Endothelial cell of umbilical vein (primary cell): Measurements from ENCODE around the gene CSRP2. TPM values are rescaled to one million over a fixed set of nuclear protein-coding genes. Genes with fewer than 3 reads are reported as not detected.

Experiments used
- BruUV-seq: library from RNA; stranded (reverse); fragments of 400-500 nt; replicated peaks from 2 replicates; lab custom pipeline; 2021; lab: Mats Ljungman, UMichigan
- CTCF ChIA-PET: fragments of 300-600, 350-600 bp; sonication (Branson Sonifier 250); formaldehyde crosslinking; loops from one replicate; lab custom pipeline; 2021; ENCODE audit warnings: antibody characterized with exemption, inconsistent platforms; lab: Charles Lee
- POLR2A ChIA-PET: fragments of 300-600, 350-600 bp; sonication (Branson Sonifier 250); formaldehyde crosslinking; loops from one replicate; lab custom pipeline; 2021; ENCODE audit warnings: antibody characterized with exemption, inconsistent platforms; lab: Charles Lee
- DNase-seq: peaks from one replicate; pipeline ENCODE4 v3.0.0-alpha.2; 2011; ENCODE audit warnings: low read depth, low spot score
- FAIRE-seq: peaks from 2 replicates; lab custom pipeline; 2011; peaks lifted over from hg19 to GRCh38; lab: Jason Lieb, UNC
- H2AFZ ChIP-seq: 2 replicates; pipeline ENCODE4 v1.6.0; 2012; ENCODE audit warnings: low read depth, low read length, control low read depth, inconsistent platforms
- H3K27ac ChIP-seq: 2 replicates; pipeline ENCODE4 v1.5.1; 2011; ENCODE audit warnings: low read depth, mild to moderate bottlenecking, control low read depth, low read length, moderate library complexity; ENCODE audit not compliant: insufficient read depth
- H3K27me3 ChIP-seq, 2 experiments: 2 replicates each; pipeline versions ENCODE4 v1.6.0 to v1.6.1; 2011; ENCODE audit warnings: low read length in 2 of 2, mixed read lengths in 1 of 2; ENCODE audit not compliant: control insufficient read depth in 2 of 2, insufficient read depth in 2 of 2
- H3K36me3 ChIP-seq, 2 experiments: 2 replicates in 1 of 2; 3 replicates in 1 of 2; pipeline ENCODE4 v1.5.1; 2011; ENCODE audit warnings: low read length in 2 of 2, mild to moderate bottlenecking in 1 of 2, moderate library complexity in 1 of 2; ENCODE audit not compliant: control insufficient read depth in 2 of 2, insufficient read depth in 2 of 2; ENCODE audit errors: extremely low read depth in 1 of 2
- H3K4me1 ChIP-seq: 3 replicates; pipeline ENCODE4 v1.5.1; 2011; ENCODE audit warnings: mild to moderate bottlenecking, low read length; ENCODE audit not compliant: control insufficient read depth, insufficient read depth; ENCODE audit errors: extremely low read depth
- H3K4me2 ChIP-seq: 2 replicates; pipeline ENCODE4 v1.6.1; 2011; ENCODE audit warnings: low read length, control low read depth, mixed read lengths; ENCODE audit not compliant: insufficient read depth
- H3K4me3 ChIP-seq, 3 experiments: fragments of 200-600 bp in 1 of 3; sonication (generic), shearing (Covaris generic) in 1 of 3; replicated peaks in 1 of 3; 2 replicates each; pipeline ENCODE4 v1.5.1; 2011 to 2016; ENCODE audit warnings: control low read depth in 3 of 3, low read length in 3 of 3, mild to moderate bottlenecking in 2 of 3, inconsistent platforms in 1 of 3, low read depth in 1 of 3, moderate library complexity in 1 of 3; ENCODE audit not compliant: insufficient read depth in 1 of 3
- H3K79me2 ChIP-seq: 2 replicates; pipeline ENCODE4 v1.6.0; 2012; ENCODE audit warnings: low read length, inconsistent platforms; ENCODE audit not compliant: control insufficient read depth, insufficient read depth
- H3K9ac ChIP-seq: replicated peaks from 2 replicates; pipeline ENCODE3; 2011; ENCODE audit warnings: low read length, control low read depth; ENCODE audit not compliant: insufficient read depth; ENCODE audit errors: extremely low read depth
- H3K9me1 ChIP-seq: replicated peaks from 3 replicates; pipeline ENCODE4 v1.6.0; 2011; ENCODE audit warnings: mild to moderate bottlenecking, low read length; ENCODE audit not compliant: control insufficient read depth, insufficient read depth; ENCODE audit errors: extremely low read depth
- H3K9me3 ChIP-seq: replicated peaks from 2 replicates; pipeline ENCODE4 v1.5.1; 2012; ENCODE audit warnings: low read length, inconsistent platforms; ENCODE audit not compliant: control insufficient read depth, insufficient read depth
- H4K20me1 ChIP-seq: replicated peaks from 2 replicates; pipeline ENCODE3; 2011; ENCODE audit warnings: mild to moderate bottlenecking, low read length; ENCODE audit not compliant: control insufficient read depth, insufficient read depth; ENCODE audit errors: extremely low read depth
- CTCF ChIP-seq, 2 donors: IDR thresholded peaks; 1 replicate in 1 of 2; 2 replicates in 1 of 2; pipeline ENCODE4 v1.5.1; 2011; ENCODE audit warnings: low read length in 2 of 2, mild to moderate bottlenecking in 2 of 2, moderate library complexity in 2 of 2, control low read depth in 1 of 2, inconsistent platforms in 1 of 2, low read depth in 1 of 2; ENCODE audit not compliant: insufficient read depth in 1 of 2; ENCODE audit errors: extremely low read depth in 1 of 2
- EZH2 ChIP-seq: IDR thresholded peaks from 2 replicates; pipeline ENCODE4 v1.6.1; 2012; ENCODE audit warnings: borderline replicate concordance, low read depth, mild to moderate bottlenecking, moderate library complexity, low read length, inconsistent platforms; ENCODE audit not compliant: severe bottlenecking
- FOS ChIP-seq: IDR thresholded peaks from 2 replicates; pipeline ENCODE4 v1.6.1; 2011; ENCODE audit warnings: mild to moderate bottlenecking, low read length, moderate library complexity, borderline replicate concordance; ENCODE audit not compliant: insufficient read depth
- GATA2 ChIP-seq: IDR thresholded peaks from 2 replicates; pipeline ENCODE4 v1.7.0; 2011; ENCODE audit warnings: low read depth, mild to moderate bottlenecking, moderate library complexity, mixed read lengths, low read length; ENCODE audit not compliant: insufficient read length, insufficient read depth
- JUN ChIP-seq: IDR thresholded peaks from 2 replicates; pipeline ENCODE4 v1.6.1; 2011; ENCODE audit warnings: borderline replicate concordance, low read depth; ENCODE audit not compliant: insufficient read length, insufficient read depth
- MAX ChIP-seq: IDR thresholded peaks from 2 replicates; pipeline ENCODE4 v1.6.1; 2011; ENCODE audit not compliant: insufficient read depth, insufficient read length
- MYC ChIP-seq: IDR thresholded peaks from one replicate; pipeline ENCODE4 v1.6.1; 2011; ENCODE audit warnings: mild to moderate bottlenecking, low read depth, low read length
- POLR2A ChIP-seq: IDR thresholded peaks from 2 replicates; pipeline ENCODE4 v1.6.1; 2012; ENCODE audit warnings: low read depth, mild to moderate bottlenecking, control low read depth, low read length
- POLR2AphosphoS5 ChIP-seq: IDR thresholded peaks from 2 replicates; pipeline ENCODE4 v1.6.1; 2012; ENCODE audit warnings: low read depth, mild to moderate bottlenecking, control low read depth, low read length, moderate library complexity; ENCODE audit not compliant: insufficient read depth
- dilution Hi-C: fragments of 300-500 bp; cut with MboI; formaldehyde crosslinking; loops from one replicate; pipeline ENCODE4 v1.15.0; 2019; ENCODE audit warnings: low sequenced_read_pairs; ENCODE audit not compliant: extremely low pct_ligation_motif_present
- intact Hi-C: fragments of 100-400 bp; cut with micrococcal nuclease; formaldehyde crosslinking; loops from one replicate; pipeline ENCODE4 v1.10.0; 2022
- polyA plus RNA-seq, 4 experiments: library from polyadenylated mRNA; depleted of rRNA in 3 of 4; stranded (reverse) in 3 of 4; unstranded in 1 of 4; fragments of >200 nt; gene quantifications; 2 replicates each; pipeline versions ENCODE4 v1.2.1 to v1.2.3, GENCODE V29; 2011 to 2012; ENCODE audit warnings: missing spikeins in 1 of 4
- total RNA-seq: library from RNA; stranded (reverse); gene quantifications from 2 replicates; pipeline ENCODE4 v1.2.3, GENCODE V29; 2021

The CSRP2 gene
- total and polyA plus RNA-seq, 2 donors (not counting 3 experiments of a cell fraction or from before 2014, with no cell fraction given), result 8.8 to 13.4 TPM

- H2AFZ ChIP-seq, result no peak overlapping the region
- H3K9me1 ChIP-seq, result no peaks in the 10 kb centered on the region
- H3K9ac ChIP-seq, result no peak overlapping the region
- peaks cover 9% of the 10 kb centered on the region for H3K4me1 ChIP-seq
- no peak for FAIRE-seq
- no peaks in the 10 kb centered on the region for H3K79me2 ChIP-seq
- H3K27ac ChIP-seq, result no peak overlapping the region
- no peaks in the 10 kb centered on the region for H3K9me3 ChIP-seq
- intact Hi-C loops, result no loop called here
- H3K4me3 ChIP-seq, result no peak overlapping the region
- BruUV-seq, result no TSS peak
- no peaks in the 10 kb centered on the region for H3K27me3 ChIP-seq
- TF ChIP-seq JUN (no peak), MAX (no peak), MYC (no peak), POLR2AphosphoS5 (no peak), FOS (no peak), EZH2 (no peak), GATA2 (no peak), POLR2A (no peak), CTCF (IDR thresholded peaks at IDR 0.05; ENCODE audit: extremely low read depth in 1 of 2, insufficient read depth in 1 of 2, low read depth in 1 of 2, low read length in 2 of 2) (no peak)
- POLR2A ChIA-PET, result no interaction called here
- dilution Hi-C loops, result no loop called here
- no peaks in the 10 kb centered on the region for H4K20me1 ChIP-seq
- CTCF ChIA-PET, result interaction anchor here (0.8 to 3.2 kb wide), 2 partner anchors 36 to 130 kb away, joined by 3 to 19 read pairs; no protein-coding TSS in a partner anchor
- DNase-seq, result no peak
- H3K36me3 ChIP-seq, result no peaks in the 10 kb centered on the region
- H3K4me2 ChIP-seq, result no peak overlapping the region
Measured at GRCh38 chr12:76880519-76881023, 1.8 kb upstream of the CSRP2 start.
